ENCODE data around the gene NTNG1.
"Not testable (repeated sequence)": the region's sequence is repeated elsewhere in the genome, so short reads cannot be mapped to it uniquely, and the experiment has no call there.

The NTNG1 gene

DNA sequence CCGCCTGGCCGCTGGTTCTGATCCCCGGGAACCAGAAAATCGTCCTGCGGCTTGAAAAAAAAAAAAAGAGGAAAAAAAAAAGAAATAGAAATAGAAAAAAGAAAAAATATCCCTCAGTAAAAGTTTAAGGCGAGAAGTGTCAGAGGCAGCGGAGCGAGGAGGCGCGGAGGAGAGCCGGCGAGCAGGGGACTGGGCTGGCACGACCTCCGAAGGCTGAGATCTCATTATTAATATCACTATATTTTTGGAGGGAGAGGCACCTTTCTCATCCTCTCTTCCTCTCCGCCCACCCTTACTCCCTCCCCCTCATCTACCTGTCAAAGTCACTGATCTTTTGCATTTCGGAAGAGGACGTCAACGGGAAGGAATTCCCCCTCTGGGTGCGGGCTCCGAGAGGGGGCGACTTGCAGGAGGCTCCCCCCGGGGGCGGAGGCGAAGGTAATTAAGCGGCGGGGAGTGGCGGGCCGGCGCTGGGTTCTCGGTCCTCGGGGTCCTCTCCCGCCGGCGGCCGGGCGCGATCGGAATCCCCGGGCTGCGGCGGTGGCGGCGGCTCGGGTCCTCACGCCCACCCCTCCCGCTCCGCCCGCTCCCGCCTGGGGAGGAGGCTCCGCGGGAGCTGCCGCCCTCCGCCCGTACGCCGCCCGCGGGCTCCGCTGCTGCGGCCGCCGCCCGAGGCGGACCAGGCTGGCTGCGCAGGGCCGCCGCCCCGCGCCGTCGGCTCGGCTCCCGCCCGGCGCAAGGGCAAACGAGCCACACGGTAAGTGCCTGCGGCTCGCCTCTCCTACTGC, at the start of gene NTNG1:
NTNG1 (plus strand) TSS at position 337 of the 788 bp plus-strand sequence.
- peak within 1 kb of the TSS in 3 of 21 experiments; percentile 36 to 66 (median 49) for H3K27ac ChIP-seq
- H3K4me3 ChIP-seq, result peak within 1 kb of the TSS; percentile 32 to 64 (median 41)

DNA sequence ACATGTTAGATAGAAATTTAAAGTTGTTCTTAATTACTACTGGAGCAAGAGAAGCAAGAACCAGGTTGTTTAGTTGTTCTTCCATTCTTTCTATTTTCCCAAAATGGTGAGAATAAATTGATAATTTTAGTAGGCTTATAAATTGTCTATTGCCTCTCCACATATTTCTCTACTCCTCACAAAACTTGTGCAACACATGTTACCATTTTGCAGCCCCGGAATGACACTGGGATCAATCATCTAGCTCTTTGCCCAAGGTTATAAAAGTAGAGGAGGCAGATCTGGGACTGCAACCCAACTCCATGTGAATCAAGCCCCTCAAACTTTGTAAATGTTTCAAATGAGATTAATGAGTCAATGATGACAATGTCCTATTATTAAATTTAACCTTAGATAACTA, 49.4 kb upstream of the NTNG1 start:
- no peak overlapping the region for H3K4me3 ChIP-seq
- H3K27ac ChIP-seq, result no peak overlapping the region

DNA sequence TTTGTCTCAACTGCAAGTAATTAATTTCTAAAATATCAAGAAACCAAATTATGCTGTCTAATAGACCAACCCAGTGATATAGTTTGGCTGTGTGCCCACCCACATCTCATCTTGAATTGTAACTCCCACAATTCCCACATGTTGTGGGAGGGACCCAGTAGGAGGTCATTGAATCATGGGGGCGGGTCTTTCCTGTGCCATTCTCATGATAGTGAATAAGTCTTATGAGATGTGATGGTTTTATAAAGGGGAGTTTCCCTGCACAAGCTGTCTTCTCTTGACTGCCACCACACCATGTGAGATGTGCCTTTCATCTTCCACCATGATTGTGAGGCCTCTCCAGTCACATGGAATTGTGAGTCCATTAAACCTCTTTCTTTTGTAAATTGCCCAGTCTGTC, 47.4 kb upstream of the NTNG1 start:
- not testable (repeated sequence) for H3K27ac ChIP-seq

DNA sequence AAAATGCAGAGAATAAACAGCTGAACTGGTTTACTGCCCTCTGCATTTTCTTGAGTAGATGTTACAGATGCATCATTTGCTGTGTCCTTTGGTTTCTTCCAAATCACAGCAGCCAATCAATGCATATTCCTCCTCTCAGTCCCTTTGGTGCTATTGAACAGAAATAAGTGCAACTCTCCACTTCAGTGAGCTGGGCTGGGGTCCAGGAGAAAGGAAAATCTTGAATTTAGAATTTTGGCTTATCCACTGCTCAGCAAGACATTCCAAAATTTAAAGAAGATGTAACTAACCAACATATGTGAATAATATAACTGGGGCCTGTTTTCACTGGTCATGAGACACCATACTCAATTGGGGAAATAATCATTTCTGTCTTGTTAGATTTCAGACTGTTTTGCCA, 45.2 kb upstream of the NTNG1 start:
- no peak overlapping the region for H3K27ac ChIP-seq
- no peak overlapping the region for H3K4me3 ChIP-seq

More for the DNA sequence above, 47.4 kb upstream of the NTNG1 start:
- not testable (repeated sequence) for H3K4me3 ChIP-seq

DNA sequence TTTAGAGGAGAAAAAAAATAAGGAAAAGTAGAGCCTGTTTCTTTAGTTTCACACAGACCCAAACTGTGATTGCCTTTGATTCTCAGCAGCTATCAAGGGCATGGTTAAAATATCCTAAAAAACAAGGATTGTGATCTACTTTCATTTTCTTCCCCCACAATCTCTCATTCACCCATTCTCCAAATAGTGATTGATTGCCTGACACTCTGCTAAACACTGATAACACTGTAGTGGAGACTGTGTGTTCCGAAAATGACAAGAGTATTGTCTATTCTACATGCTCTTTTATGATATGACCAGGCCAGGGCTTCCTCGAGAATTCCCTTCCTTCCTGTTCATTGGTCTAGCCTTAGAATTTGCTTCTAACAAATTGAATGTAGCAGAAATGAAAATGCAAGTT, 44.1 kb upstream of the NTNG1 start:
- H3K4me3 ChIP-seq, result no peak overlapping the region
- H3K27ac ChIP-seq, result no peak overlapping the region

DNA sequence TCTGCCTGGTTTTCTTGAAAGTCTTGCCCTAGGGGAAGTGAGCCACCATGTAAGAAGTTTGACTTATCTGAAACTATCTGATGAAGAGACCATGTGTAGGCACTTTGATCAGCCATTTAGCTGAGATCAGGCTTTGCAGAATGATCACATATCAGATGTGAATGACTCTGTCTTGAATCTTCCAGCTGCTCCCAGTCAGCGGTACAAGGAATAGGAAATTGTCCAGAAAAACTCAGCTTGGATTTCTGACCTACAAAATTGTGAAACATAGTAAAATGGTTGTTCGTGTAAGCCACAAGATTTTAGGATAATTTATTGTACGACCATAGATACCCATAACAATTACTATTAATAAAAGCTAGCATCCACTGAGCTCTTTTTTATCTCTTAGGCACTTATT, 41.9 kb upstream of the NTNG1 start:
- Histone ChIP-seq H3K27ac (no peak overlapping the region), H3K4me3 (no peak overlapping the region)

DNA sequence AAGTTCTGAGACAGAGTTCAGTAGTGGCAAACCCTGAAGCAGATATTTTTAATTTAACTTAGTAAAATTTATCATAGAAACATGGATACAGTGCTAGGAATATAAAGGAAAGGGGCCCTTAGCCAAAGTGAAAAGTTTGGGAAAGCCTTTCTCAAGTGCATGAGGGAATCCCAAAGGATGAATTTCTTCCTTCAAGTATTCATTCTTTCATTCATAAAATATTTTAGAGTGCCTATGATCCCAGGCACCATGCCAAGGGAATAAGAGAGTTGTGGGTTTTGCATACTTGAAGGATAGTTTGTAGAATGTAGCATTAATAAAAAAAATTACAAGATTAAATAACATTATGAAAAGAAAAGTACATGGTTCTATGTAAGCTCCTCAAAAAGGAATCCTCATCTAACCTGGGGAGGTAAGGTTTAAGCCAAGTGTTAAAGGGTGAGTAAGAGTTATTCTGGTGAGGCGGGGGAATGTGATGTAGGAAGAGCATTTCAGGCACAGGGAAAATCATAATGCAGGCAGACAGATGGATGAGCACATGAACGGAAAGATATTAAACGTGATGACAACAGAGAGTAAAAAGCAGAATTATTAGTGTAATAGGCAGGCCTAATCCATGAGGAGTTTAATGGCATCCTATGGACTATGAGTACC, 40.4 kb upstream of the NTNG1 start:
- no peak overlapping the region for H3K27ac ChIP-seq
- no peak overlapping the region for H3K4me3 ChIP-seq

DNA sequence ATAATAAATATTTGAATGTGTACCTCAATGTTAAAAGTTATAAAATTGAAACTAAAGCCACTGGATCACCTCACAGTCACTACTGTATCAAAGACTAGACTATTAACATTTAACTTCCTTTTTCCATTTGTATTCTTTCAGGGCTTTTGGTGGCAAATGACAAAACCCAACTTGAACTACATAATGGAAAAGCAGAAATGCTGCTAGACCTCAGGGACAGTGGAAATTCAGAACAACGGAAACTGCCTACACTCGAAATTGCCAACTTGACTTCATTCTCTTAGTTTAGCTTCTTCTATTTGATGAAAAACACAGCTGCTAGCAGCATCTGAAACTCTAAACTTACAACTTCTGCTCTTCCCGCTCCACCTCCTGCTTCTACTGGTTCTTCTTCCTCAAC, 34.9 kb upstream of the NTNG1 start:
- no peak overlapping the region for H3K27ac ChIP-seq
- H3K4me3 ChIP-seq, result no peak overlapping the region

DNA sequence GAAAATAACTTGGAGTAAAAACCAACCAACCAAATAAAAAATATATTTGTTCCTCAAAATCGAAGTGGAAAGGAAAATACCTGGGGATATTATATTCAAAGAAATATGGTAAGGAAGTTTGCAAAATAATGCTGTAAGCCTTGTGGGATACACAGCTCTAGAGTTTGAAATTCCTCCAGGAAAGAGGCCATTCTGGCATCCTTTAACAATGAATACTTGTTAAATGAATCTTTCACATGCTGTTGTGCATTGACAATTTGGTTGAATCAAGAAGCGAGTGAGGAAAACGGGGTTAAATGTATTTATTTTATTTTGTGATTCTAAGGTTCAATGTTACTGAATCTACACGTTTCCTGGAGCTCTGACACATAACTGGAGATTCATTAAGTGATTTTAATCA, 30.5 kb upstream of the NTNG1 start:
- H3K4me3 ChIP-seq, result no peak overlapping the region
- H3K27ac ChIP-seq, result no peak overlapping the region

DNA sequence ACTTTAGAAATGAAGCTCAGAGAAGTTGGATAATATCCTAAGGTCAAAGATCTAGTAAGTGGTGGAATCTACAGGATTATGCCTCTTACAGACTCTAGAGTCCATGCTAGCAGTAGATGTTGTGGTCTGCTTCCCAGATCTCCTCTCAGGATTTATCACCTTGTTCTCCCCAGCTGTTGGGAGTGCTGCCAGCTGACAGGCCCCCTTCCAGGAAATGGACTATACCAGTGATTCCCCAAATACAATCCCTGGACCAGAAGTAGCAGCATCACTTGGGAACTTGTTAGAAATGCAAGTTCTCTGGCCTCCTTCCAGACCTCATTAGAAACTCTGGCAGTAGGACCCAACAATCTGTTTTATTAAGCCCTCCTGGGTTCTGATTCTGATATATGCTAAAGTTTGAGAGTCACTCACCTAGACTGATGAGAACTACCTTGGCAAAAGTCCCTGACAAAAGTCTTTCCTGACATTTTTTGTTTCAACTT, 24.5 kb upstream of the NTNG1 start:
- no peak overlapping the region for H3K4me3 ChIP-seq
- H3K27ac ChIP-seq, result no peak overlapping the region

DNA sequence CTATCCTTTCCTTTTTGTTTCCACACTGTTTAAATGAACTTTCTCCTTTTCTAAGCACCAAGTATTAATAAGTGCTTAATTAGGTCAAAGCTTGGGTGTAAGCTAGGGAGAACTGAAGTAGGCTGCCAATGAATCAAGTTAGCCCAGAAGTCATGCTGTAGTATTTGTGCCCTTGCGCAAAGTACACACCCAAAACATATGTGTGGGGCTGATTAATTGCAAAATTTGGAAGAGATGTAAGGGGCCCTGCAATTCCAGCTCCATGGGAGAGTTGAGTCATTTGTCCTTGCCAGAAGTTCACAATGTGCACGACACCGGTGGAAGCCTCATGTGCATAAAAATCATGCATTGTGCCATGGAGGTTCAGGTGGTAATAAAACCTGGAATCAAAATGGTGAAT, 18.6 kb upstream of the NTNG1 start:
- Histone ChIP-seq H3K27ac (no peak overlapping the region), H3K4me3 (no peak overlapping the region)

DNA sequence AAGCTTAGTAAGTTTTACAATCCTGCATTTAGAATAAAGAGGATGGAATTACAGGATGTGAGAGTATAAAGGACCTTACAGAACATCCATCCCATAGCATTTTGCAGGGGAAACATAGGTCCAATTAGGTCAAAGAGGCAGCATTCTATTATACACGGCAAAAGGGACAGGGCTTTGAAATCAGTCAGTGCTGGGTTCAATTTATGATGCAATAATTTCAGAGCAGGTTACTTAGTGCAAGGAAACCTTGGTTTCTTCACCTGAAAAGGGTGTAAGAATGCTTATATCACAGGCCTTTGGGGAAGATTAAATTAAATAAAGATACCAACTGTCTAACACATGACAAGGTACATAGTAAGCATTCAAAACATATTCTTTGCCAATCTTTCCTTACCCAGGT, 17.1 kb upstream of the NTNG1 start:
- no peak overlapping the region for H3K27ac ChIP-seq

DNA sequence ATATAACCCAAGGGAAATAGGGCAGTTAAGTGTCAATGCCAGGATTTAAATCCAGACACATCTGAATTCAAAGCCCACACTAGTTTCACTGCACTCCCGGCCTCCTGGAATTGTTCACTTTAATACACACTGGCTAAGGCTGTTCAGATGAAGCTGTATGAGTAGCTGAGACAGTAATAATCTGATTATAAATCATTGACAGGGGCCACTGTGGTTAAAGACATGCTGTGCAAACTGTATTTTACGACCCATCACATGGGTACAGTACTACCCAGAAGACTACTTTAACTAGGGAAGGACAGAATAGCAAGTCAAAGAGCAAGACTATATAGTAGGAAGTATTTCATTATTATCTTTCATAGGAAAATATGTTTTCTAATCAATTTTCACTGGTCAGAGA, 16.1 kb upstream of the NTNG1 start:
- no peak overlapping the region for H3K27ac ChIP-seq

More for the DNA sequence above, 17.1 kb upstream of the NTNG1 start:
- no peak overlapping the region for H3K4me3 ChIP-seq

DNA sequence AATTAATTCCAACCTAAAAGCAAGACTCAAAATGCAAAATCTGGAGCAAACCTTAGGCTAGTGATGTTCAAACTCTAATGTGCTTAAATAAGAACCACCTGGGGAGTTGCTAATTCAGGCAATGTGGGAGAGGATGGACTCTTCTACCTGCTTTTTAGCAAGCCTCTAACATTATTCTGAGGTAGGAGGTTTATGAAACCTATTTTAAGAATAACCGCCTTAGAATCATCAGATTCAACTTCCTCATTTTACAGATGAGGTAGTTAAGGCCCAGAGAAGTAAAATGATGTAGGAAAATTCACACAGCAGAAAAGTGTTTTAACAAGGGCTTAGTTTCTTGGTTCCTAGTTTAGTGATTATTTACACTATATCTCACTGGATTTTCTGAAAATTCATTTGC, 8.6 kb upstream of the NTNG1 start:
- Histone ChIP-seq H3K27ac (no peak overlapping the region), H3K4me3 (no peak overlapping the region)

More for the DNA sequence above, 16.1 kb upstream of the NTNG1 start:
- no peak overlapping the region for H3K4me3 ChIP-seq

DNA sequence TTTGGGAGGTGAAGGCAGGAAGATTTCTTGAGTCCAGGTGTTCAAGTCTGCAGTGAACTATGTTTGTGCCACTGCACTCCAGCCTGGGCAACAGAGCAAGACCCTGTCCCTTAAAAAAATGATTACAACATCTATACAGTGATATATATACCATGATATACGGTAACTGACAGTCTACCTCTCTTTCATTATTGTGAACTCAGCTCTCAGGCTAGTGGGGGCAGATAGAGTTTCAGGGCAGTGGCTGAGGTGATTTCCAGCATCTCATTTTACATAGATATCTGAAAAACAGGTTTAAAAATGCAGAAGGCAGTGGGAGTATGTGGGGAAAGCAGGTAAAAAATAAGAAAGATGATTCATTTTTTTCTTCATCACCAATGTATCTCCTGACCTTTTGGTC, 8.1 kb upstream of the NTNG1 start:
- Histone ChIP-seq H3K27ac (no peak overlapping the region), H3K4me3 (no peak overlapping the region)

DNA sequence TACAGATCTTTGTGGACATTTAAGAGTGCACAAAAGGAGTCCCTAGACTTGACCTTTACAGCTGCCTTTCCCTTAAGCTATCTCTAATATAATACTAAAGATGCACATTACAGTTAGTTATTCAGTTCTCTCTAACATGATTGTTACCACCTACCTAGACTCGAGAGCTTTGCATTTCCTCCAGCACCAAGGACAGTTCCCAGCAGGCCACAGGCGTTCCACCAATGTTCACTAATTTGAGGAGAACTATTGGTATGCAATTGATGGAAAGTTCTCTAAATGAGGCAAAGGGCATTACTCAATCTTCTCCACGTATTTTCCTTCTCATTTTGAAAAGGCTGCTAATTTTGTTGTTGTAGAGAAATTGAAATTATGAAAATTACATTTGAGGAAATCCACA, 5.4 kb upstream of the NTNG1 start:
- Histone ChIP-seq H3K27ac (no peak overlapping the region), H3K4me3 (no peak overlapping the region)

DNA sequence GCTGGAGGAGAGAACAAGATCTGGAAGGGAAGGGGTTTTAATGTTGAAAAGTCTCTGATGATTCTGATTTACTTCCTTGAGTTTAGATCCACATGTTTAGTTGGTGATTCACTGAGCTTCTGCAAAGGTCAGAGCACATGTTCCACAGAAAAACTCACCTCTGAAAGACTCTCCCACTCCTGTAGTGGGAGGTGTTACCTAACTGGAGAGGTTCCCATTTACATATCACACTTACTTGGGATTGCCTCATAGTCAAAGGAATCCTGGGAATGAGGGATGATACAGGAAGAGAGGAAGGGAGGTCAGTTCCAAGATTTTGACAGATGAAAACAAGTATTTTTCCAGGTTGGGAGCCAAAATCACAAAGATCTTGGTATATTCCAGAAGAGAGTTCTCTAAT, 2.7 kb upstream of the NTNG1 start:
- no peak overlapping the region for H3K4me3 ChIP-seq
- H3K27ac ChIP-seq, result no peak overlapping the region

DNA sequence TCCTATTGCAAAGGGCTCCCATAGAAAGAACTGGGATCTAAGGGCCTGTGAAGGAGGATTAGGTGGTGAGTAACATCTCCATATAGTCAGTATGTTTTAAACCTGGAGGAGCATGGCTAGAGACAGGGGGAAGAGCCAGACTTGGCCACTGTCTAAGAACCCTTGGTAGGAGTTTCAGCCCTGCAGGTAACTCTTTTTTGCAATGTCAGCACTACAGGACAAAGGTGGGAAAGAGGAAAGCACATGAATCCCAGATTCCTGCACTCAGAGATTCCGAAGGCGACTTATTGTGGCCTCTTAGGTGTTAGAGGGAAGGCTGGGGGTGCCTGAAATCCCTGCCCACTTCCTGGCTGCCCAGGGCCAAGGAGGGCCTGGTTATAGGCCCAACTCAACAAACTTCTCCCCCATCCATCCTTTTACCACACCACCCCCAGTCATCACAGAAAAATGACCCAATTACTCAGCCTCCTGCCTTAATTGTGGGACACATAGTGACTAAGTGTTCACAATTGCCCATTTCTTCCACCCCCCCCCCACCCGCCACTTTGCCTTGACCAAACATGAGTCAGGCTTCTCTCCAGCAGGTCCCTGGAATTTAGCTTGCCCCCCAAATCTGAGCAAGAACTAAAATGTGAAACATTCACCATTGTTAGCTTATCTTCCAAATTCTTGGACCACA, 1.9 kb upstream of the NTNG1 start:
- Histone ChIP-seq H3K27ac (no peak overlapping the region), H3K4me3 (no peak overlapping the region)

DNA sequence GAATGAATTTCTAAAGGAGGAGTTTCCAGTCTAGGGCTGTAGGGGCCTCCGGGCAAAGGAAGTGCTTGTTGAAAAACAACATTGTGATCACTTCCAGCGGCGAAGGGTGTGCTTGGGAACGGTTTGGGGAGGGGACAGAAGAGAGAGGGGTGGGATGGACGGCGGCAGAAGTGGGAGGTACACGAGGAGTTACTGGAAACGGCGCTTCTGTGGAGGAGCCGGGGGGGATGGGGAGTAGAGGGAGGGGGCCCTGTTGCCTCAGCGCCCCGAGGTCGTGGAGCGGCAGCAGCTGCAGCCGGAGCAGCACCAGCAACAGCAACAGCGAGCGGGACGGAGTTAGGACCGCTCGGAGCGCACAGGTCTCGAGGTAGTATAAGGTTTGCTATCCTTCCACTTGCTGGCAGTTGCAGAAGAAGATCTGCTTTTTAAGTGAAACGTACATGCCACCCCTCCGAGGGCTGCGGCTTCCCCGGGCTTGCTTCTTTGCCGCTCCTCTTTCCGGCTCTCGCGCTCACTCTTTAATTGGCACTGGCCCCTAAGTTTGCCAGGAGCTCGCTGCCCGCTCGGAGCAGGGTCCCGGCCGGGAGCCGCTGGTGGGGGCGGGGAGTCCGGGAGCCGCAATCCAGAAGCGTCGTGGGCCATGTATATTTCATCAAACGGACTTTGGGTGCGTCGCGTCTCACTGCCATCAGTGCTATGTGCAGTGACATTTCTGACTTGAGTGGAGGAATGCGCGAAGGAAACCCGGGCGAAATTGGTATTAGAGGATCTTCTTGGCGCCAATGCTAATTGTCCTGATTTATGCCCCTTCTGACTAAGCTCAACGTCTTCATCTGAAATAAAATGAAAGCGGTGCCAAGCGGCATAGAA, 771 bp upstream of the NTNG1 start:
- peak overlapping the region; percentile 4 to 64 (median 41) for H3K4me3 ChIP-seq
- H3K27ac ChIP-seq, result peak overlapping the region in 1 of 21 experiments; percentile 49
